Activated CD4-positive, alpha-beta T cell treated with anti-CD3 and anti-CD28 coated beads for 4 hours (primary cell): ENCODE measurements around the gene PARN.
A peak's percentile ranks its signal among the peaks of the same experiment; 100 is the strongest.
"Not testable (repeated sequence)": the region's sequence is repeated elsewhere in the genome, so short reads cannot be mapped to it uniquely, and the experiment has no call there.

Experiments
- DNase-seq, 2 donors: peaks; one replicate each; pipeline ENCODE4 v3.0.0-alpha.2; 2020

Gene PARN

DNA sequence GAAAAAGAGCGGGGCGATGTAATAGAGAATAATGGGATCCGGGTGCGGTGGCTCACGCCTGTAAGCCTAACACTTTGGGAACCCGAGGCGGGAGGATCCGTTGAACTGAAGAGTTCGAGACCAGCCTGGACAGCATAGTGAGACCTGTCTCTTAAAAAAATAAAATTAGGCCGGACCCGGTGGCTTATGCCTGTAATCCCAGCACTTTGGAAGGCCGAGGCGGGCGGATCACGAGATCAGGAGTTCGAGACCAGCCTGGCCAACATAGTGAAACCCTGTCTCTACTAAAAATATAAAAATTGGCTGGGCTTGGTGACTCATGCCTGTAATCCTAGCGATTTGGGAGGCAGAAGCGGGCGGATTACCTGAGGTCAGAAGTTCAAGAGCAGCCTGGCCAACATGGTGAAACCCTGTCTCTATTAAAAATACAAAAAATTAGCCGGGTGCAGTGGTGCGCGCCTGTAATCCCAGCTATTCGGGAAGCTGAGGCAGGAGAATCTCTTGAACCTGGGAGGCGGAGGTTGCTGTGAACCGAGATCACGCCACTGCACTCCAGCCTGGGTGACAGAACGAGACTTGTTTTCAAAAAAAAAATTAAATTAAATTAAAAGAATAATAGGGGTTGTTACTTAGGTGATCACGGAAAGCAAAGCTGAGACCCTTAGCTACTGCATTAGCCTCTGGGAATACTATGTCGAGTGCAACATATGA, 715 bp upstream of the PARN start:
- not testable (repeated sequence) for DNase-seq

DNA sequence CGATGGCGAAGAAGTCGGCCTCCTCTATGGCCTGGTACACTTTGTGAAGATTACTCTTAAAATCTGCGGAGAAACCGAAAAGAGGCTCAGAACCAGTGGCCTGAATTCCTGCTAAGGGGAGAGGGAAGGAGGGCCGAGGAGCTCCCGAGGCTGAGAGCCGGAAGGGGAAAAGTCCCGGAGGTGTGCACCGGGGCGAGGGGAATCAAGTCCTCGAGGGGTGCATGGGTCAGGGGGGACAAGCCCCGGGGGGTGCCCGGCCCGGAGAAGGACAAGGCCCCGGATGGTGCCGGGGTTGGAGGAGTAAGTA, 495 bp downstream of the PARN start:
- peak in 1 of 2 donors; percentile 16 for DNase-seq

DNA sequence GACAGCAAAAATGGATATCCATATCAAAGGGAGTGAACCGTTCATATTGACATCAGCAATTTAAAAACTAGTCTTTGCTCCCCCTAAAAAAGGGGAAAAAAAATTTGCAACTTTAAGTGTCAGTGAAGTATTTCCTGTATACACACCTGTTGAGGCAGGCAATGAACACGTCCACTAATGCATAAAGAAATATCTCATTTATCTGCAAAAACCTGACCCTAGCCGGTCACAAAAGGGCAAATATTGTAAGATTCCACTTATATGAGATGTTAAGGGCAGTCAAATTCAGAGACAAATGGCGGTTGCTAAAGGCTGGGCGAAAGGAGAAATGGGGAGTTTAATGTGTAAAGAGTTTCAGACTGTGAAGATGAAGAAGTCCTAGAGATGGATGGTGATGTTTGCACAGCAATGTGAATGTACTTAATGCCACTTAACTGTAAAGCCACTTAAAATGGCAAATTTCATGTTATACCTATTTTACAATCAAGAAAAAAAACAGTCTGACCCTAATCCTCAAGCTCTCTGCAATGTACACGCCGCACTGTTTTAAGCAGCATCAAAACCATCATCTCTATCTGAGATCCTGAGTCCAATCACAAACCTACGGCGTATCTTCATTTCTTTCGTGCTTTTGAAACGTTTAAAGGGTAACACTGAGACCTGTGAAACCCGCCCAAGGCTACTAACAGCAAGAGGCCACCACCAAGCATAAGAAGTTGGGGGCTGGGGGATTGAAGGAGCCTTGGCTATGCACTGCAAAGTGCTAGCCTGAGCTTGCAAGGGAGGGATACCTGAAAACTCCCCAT, 1.1 kb downstream of the PARN start:
- peak in 1 of 2 donors; percentile 8 for DNase-seq

DNA sequence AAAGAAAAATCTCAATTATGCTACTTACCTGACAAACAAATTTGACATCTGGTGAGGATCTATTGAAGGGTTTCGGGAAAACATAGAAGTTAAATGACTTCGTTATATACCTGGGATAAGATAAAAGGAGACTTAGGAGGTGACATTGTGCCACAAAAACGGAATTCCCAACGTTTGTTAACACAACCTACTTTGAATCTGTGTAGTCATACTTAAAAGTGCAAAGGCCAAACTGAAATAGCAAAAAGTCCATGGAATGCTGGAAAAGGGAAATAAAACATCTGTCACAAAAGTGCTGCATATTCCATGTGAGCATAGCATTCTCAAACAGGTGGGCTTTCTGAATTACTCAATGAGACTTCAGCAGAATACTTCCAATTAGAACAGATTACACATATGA, 3.0 kb downstream of the PARN start:
- DNase-seq = no peak

DNA sequence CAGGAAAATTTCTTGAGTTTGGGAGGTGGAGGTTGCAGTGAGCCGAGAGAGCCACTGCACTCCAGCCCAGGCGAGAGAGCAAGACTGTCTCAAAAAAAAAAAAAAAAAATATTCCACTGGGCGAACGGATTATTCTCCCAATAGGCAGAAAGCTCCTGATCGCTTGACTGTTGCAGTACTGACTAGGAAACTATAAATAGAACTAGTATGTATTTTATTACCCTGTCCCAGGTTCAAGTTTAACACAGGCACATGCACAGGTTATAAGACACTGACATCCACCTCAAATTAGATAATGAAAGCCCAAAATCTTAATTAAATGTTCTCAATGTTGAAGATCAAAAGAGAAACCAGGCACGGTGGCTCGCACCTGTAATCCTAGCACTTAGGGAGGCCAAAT, 11.5 kb downstream of the PARN start:
- DNase-seq = no peak

DNA sequence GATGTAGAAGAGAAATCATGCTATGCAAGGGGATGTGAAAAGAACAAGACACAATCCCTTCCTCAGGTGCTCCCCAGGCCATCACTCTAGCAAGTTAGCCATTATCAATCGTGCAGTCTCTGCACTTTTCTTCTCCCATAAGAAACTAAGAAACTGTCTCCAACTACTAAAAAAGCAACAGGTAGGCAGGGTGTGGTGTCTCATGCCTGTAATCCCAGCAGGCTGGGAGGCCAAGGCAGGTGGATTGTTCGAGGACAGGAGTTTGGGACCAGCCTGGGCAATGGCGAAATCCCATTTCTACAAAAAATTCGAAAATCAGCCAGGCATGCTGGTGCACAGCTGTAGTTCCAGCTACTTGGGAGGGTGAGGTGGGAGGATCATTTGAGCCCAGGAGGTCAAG, 13.8 kb downstream of the PARN start:
- no peak for DNase-seq

DNA sequence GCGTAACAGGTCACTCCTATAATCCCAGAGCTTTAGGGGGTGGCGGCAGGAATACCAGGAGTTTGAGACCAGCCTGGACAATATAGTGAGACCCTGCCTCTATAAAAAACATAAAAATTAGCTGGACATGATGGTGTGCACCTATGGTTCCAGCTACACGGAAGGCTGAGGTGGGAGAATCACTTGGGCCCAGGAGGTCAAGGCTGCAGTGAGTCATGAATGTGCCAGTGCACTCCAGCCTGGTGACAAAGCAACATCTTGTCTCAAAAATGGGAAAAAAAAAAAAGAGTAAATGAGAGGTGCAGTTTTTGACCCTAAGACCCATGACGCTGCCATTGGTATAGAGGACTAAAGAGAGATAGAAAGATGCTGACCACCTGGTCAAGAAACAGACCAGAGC, 16.1 kb downstream of the PARN start:
- DNase-seq = no peak

DNA sequence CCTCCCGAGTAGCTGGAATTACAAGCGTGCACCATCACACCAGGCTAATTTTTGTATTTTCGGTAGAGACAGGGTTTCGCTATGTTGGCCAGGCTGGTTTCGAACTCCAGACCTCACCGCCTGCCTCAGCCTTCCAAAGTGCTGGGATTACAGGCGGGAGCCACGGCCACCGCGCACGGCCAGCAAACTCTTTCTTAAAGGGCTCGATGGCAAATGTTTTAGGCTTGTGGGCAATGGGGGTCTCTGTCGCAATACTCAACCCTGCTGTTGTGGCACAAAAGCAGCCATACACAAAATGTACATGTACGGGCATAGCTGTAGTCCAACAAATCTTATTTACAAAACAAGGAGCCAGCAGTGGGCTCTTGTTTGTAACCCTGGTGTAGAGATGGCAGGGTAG, 18.4 kb downstream of the PARN start:
- DNase-seq = no peak

DNA sequence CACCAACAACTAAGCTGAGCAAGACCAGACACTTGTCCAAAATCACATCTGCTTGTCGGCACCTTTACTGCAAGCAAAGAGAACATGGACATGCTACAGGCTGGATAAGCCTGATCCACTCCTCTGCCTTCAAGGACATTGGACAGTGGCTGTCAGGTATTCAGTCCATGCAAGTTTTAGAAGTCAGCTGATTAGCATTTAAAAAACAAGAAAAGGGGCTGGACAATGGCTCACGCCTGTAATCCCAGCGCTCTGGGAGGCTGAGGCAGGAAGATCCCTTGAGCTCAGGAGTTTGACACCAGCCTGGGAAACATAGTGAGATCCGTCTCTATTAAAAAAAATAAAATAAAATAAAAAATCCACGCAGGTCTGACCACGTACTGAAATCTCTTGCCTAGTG, 20.3 kb downstream of the PARN start:
- DNase-seq = no peak

DNA sequence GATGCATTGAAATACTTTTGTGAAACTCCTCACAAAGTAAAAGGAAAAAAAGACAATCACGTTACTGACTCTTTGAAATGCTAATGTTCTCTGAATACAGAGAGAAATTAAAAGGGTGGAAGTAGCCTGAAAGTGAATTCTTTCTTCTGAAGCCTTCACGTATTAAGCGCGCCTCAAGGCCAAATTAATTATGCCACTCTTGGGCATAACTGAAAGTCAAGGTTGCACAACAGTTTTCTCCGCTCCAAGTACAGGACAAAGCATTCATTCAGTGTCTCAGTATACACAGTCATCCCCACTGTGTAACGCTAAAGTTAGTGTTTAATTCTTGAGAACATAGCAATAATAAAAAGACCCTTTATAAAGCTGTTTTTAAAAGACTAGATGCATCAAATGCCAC, 21.5 kb downstream of the PARN start:
- no peak for DNase-seq

DNA sequence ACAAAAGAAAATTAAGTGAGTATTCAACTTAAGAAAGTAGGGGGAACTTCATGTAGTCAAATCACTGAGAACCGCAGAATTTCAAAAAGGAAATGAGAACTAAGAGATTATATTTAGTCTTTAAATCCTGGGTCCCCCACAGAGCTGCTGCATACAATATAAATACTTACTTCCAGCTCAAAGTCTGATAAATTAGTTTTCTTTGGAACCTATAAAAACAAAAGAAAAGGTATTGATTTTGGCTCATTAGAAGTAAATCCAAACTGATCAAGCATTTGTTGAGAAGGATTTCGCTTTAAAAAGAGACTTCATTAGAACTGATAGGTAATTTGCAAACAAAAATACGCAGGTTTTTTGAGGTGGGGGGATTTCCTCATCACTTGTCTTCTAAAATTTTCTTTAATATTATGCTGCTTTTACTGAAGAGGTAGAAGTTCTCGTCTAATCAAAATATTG, 21.9 kb downstream of the PARN start:
- no peak for DNase-seq

DNA sequence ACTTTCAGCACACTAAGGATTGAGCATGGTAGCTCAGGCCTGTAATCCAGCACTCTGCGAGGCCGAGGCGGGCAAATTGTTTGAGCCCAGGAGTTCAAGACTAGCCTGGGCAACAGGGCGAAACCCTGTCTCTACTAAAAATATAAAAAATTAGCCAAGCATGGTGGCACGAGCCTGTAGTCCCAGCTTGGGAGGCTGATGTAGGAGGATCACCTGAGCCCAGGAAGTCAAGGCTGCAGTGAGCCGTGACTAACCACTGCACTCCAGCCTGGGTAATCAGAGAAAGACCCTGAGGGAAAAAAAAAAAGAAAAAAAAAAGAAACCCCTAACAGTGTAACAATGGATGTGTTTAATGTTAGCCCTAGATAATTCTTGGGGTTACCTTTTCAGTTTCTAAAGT, 24.0 kb downstream of the PARN start:
- no peak for DNase-seq

DNA sequence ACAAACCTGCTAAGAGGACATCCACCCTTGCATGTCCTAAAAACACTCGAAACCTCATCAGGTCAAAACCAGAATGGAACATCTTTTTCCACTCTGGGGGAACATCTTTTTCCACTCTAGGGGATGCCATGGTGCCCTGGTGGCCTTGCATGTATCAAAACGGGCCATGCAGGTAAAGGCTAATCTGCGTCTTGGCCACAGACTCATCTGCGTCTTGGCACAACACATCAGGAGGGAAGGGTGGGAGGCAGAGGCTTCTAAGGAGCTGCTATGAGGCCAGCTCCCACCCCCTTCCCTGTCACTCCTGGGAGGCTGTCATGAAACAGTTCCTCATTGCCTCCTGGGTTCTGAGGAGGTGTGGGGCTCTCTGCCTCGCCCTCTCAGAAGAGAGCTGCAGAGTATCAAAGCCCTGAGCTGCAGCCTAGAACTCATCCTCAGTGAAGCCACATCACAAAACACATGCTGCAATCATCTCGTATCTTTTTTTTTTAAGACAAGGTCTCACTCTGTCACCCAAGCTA, 27.6 kb downstream of the PARN start:
- no peak for DNase-seq

DNA sequence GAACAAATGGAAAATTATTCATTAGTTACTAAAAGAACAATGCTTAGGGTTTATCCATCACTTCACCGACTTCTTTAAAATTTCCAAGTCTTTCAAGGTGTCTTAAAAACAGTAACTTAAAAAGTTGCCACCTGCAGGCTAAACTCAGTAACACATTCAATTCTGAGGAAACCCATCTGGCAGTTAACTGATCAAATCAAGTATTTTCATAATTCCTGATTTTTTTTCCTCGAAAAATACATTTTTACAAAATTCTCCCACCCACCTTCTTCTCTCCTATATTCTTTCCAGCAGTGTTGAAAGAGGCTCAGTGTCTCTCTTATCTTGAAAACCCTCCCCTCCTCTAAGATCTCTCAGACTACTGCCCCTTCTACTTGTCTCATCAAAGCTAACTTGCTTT, 29.9 kb downstream of the PARN start:
- no peak for DNase-seq

DNA sequence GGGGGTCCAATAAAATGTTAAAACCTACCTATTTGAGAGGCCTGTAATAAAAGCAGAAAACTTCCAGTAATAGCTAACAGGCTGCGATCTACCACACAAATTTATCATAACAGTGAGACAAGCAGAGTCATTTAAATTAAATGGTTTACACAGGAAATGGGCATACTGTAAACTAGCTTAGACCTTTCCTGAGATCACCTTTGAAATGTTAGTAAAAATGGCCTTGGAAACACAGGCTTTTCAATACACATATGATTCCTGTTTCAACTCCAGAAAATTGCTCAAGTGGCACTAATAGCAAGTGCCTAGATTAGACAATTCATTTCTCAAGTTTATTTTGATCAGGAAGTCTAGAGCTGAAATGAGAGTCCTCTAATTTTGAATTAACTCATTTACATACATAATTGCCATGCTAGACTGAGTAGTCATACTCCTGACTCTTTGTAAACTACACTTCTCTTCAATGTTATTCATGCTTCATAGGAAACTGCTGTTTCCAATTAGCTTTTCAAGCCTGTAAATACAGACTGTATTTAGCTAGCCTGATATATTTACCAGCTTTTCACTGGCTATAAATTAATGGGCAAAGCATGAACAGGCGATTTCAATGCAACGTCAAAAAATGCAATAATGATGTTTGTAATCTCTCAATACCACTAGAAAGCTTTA, 43.3 kb downstream of the PARN start:
- DNase-seq = no peak

DNA sequence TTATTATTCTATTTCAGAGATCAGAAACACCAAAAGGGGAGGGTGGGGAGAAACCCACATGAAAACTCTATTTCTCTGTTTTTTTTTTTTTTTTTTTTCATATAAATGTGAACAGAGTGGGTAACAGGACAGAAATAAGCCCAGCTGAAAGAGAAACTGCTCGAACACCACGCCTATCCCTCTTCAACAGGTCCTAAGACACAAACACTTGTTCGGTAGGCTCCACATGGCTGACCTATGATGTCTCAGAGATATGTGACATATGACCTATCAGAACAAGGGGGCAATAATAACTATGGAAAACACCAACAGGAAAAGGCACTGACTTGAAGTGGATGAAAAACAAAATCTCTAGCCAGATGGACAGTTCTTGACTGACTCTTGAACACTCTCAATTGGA, 44.8 kb downstream of the PARN start:
- no peak for DNase-seq

DNA sequence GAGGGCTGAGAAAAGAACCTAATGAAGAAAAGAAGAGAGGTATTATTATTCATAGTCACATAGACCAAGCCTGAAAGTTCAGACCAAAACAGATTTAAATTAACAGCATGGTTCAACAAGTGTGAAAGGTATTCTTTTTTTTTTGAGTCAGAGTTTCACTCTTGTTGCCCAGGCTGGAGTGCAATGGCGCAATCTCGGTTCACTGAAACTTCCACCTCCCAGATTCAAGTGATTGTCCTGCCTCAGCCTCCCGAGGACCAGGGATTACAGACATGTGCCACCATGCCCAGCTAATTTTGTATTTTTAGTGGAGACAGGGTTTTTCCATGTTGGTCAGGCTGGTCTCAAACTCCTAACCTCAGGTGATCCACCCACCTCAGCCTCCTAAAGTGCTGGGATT, 49.1 kb downstream of the PARN start:
- DNase-seq = not testable (repeated sequence)

DNA sequence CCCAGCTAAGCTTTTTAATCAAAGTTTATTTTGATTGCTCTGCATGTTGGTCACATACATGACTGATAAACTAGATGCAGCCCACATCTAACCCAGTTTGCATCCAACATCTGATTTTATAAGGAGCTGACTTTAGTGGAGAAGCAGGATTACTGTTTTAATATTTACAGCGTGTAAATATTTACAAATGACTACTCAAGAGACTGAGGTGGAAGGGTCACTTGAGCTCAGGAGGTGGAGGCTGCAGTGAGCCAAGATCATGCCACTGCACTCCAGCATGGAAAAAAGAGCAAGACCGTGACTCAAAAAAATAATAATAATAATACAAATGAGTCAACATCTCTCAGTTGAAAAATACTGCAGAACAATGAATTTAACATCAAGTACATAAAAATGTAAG, 50.8 kb downstream of the PARN start:
- no peak for DNase-seq

DNA sequence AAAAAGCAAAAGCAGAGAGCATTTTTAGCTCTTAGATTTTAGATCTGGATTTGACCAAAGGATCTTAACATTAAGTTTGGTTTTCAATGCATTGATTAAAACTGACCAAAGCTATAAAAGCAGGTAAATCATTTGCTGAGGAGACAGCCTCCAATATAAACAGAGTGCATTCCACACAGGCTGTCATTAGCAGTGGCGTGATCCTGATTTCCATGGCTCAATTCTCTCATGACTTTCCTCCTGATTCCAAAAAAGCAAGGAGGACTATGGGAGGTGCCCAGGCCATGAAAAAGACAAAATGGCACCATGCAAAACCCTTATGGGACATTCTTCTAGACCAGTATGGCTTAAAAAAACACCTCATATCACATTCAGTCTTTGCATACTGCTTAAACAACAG, 53.5 kb downstream of the PARN start:
- DNase-seq = no peak

DNA sequence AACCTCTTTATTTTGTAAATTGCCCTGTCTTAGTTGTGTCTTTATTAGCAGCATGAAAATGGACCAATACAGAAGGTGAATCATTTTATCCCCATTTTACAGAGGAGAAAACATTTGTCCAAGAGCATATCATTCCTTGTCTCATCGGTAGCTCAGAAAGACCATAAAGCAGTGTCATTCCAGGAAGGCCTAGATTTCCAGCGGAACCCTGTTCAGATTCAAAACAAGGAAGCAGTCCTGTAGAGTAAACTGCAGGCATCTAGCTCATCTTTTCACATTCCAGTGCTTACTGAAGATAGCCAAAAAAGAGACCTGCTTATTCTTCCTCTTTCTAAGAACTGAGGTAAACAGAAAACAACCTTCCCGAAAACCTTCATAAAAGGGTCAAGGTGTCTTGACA, 54.0 kb downstream of the PARN start:
- no peak for DNase-seq

DNA sequence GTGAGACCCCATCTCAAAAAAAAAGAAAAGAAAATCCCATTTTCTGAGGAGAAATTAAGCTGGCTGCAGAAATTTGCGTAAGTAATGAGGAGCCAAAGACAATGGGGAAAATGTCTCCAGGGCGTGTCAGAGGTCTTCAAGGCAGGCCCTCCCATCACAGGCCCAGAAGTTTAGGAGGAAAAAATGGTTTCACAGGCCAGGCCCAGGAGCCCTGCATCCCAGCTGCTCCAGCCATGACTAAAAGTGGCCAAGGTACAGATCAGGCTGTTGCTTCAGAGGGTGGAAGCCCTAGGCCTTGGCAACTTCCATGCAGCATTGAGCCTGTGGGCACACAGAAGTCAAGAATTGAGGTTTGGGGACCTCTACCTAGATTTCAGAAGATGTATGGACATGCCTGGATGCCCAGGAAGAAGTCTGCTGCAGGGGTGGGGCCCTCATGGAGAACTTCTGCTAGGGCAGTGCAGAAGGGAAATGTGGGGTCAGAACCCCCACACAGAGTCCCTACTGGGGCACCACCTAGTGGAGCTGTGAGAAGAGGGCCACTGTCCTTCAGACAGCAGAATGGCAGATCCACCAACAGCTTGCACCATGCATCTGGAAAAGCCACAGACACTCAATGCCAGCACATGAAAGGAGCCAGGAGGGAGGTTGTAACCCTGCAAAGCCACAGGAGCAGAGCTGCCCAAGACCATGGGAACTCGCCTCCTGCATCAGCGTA, 55.2 kb downstream of the PARN start:
- not testable (repeated sequence) for DNase-seq

DNA sequence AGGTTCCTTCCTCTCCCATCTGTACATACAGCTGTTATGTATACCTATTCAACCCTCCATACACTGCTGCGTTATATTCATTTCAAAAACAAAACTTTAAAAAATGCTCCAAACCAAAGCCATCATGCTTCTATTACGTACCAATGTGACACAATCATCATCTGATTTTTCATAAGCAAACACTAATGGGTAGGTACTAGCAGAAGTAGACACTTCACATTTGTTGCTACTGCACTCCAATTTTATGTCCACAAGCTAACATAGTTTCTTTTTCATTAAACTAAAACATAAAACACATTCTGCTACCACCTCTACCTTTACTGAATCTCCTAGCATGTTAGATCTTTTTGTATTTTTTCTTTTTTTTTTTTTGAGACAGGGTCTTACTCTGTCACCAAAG, 57.5 kb downstream of the PARN start:
- no peak for DNase-seq

DNA sequence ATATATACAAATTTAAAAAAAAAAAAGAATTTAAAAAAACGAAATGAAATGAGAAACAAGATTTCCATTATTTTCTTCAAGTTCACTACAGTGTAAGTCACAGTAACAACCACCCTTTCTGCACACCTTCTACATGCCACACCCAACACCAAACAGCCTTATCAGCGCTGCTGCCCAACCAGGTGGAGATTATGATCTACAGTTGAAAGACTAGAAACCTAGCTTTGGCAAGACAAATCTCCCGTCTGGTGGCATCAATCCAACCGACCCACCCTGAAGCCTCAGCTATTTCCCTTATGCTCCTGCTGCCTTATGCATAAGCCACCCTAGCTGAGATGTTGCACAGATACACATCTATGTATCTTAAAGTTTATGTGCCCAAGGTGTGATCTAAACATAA, 60.8 kb downstream of the PARN start:
- no peak for DNase-seq
